NCI-H128 (cell line): Measurements from ENCODE around the gene MAP4K3.
"Not testable (repeated sequence)": the region's sequence is repeated elsewhere in the genome, so short reads cannot be mapped to it uniquely, and the experiment has no call there.

Experiments
- DNase-seq: peaks from one replicate; lab custom pipeline; 2025; ENCODE audit not compliant: unreplicated experiment; lab: John Stamatoyannopoulos, UW

Gene MAP4K3

GRCh38 chr2:39409697-39410389, 27.2 kb downstream of the MAP4K3 start:
- no peak for DNase-seq

GRCh38 chr2:39408351-39409136, 28.5 kb downstream of the MAP4K3 start:
- no peak for DNase-seq

GRCh38 chr2:39407516-39408296, 29.4 kb downstream of the MAP4K3 start:
- no peak for DNase-seq

GRCh38 chr2:39405364-39405763, 31.7 kb downstream of the MAP4K3 start:
- DNase-seq = no peak

- DNase-seq = no peak
Observed at GRCh38 chr2:39403311-39403710, 33.8 kb downstream of the MAP4K3 start.

- DNase-seq = no peak
Observed at GRCh38 chr2:39401319-39401718, 35.8 kb downstream of the MAP4K3 start.

GRCh38 chr2:39399570-39399969, 37.5 kb downstream of the MAP4K3 start:
- no peak for DNase-seq

- no peak for DNase-seq
Observed at GRCh38 chr2:39395313-39395712, 41.8 kb downstream of the MAP4K3 start.

GRCh38 chr2:39394516-39394961, 42.5 kb downstream of the MAP4K3 start:
- DNase-seq = no peak

GRCh38 chr2:39392672-39393071, 44.4 kb downstream of the MAP4K3 start:
- no peak for DNase-seq

GRCh38 chr2:39390216-39390615, 46.9 kb downstream of the MAP4K3 start:
- no peak for DNase-seq

- no peak for DNase-seq
Observed at GRCh38 chr2:39386064-39386463, 51.0 kb downstream of the MAP4K3 start.

- no peak for DNase-seq
Observed at GRCh38 chr2:39385172-39385571, 51.9 kb downstream of the MAP4K3 start.

GRCh38 chr2:39384071-39384470, 53.0 kb downstream of the MAP4K3 start:
- not testable (repeated sequence) for DNase-seq

GRCh38 chr2:39383146-39383545, 53.9 kb downstream of the MAP4K3 start:
- no peak for DNase-seq

- no peak for DNase-seq
Observed at GRCh38 chr2:39381653-39382052, 55.4 kb downstream of the MAP4K3 start.

- DNase-seq = no peak
Observed at GRCh38 chr2:39380525-39381150, 56.4 kb downstream of the MAP4K3 start.

GRCh38 chr2:39379643-39380524, 57.2 kb downstream of the MAP4K3 start:
- no peak for DNase-seq

GRCh38 chr2:39378968-39379367, 58.1 kb downstream of the MAP4K3 start:
- DNase-seq = no peak

- DNase-seq = no peak
Observed at GRCh38 chr2:39377226-39377939, 59.7 kb downstream of the MAP4K3 start.
